Measurements from ENCODE around the gene FZD7.

FZD7 gene

DNA sequence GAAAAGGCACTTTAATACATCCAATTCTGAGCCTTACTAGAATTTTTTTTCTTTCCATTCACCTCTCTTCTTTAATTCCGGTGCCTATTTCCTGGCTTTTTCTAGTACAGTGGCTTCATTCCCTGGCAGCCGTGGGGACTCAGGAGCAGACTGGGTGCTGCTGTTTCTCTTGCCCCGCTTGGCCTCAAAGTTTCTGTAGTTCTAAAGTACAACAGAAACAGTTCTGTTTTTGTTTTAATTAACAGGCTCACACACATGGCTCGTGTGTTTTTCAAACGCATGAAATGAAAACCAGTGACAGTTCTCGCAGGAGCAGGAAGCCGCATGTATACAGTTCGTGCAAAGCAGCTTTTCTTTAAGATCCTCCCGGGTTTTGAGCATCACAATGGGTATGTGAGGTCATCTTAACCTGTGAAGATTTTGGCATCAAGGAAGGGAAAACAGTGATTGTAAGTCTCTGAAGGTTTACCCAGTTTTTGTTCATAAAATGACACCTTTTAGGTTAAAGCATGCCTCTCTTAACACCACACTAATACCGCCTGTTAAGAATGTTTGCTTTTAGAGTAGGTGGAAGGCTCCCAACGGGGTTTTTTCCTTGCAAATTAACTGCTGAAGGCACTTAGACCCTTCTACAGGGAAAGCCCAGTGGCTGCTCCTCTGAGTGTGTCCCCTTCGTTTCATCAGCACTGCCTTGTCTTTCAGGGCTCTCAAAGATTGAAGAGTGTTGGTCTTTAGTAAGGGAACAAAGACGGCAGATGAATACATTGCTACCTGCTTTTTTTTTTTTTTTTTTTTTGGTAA lies 5.8 kb downstream of the FZD7 start:
- DNase-seq: no peak

DNA sequence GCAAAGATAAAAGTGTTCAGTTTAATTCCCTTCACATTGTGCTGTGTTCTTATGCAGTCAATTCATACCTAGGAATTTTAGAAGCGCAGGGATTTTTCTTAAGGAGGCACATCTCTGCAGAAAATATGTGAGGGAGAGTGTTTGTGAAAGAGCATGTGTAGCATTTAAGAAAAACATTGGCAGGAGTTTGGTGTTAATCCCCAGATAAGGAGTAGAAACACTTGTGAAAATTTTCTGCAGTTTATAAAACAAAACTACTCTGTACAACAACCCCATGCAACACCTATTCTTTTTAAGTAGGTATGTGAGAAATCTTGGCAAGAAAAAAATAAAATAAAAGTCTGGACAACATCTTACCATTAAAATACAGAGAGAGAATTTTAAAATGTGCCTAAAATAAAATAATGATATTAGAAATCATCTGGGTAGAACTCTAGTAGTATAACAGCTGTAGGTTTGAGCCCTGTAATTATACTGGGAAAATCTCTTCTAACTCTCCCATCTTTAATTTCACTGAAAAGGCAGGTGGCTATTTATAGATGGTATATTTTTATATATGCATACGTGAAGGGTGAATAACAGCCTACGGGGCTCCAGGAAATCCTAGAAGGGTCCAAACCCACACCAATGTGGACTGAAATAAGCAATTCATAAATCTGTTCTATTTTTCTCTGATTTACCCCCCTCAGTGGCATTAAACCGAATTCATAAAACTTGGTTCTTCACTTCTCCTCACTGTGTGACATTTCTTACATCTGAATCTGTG lies 6.6 kb downstream of the FZD7 start:
- no peak for DNase-seq

DNA sequence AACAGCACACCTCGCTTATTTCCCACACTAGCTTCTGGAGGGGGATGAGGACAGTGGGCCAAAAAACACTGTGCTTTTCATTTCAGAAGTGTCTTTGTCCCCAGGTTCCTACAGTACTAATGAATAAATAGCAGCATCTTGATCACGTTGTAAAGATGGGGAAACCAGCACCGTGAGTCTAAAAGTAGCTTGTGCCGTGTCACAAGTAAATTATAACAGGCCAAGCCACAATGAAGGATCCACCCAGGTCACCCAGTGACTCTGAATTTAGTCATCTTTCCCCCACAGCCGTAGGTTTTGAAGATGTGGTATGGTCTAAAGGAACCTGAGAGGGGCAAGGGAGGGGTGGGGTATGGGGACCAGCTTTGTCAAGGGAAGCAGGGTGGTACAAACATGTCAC lies 8.8 kb downstream of the FZD7 start:
- no peak for DNase-seq

DNA sequence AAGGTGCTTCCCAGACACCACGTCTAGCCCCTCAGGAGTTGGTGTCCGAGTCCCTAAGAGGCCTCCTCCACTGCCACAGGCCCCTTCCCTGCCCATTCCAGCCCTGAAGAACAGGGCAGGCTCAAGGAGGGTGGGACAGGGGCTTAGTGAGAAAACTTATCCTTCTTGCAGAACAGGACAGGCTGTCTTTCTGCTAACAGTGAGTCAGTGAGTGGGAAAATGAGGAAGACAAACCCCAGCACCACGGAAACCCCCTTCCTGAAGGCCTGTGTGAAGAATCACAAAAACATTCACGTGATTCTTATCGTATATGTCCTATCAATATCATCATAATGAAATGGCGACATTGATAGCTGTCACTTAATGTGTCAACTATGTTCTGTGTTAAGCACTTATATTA lies 9.8 kb downstream of the FZD7 start:
- DNase-seq: no peak

DNA sequence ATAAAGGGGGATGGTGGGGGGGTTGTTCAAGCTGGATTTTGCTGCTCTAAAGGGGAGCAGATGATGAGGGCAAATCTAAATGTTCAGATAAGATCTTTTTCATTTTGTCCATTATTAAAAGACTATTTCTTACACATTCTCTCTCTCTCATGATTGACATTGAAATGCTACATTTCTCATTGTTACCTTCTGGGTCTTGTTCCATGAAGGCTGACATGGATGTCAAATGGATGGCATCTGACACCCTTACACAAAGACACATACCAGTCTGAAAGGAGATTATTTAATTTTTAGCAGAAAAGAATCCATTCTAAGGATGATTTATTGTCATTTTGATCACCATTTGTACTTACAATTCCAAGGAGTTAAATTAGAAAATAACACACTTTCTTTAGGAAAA lies 11.1 kb downstream of the FZD7 start:
- DNase-seq: no peak

DNA sequence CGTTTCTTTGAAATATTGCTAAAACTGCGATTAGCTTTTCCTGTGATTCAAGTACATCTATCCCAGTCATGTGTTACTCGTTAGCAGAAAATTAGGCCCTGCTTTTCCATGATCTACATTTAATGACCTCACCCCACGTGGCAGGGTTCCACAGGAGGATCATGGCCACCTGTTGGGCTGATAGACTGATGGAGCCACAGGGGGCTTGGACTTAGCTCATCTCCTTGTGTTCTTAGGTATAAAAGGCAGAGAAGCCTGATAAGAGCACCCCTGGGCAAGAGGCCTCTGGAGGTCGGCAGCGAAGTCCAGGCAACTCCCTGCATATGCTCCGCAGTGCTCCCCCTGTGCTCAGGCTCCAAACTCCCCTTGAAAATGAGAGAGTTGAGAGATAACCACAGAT lies 12.9 kb downstream of the FZD7 start:
- DNase-seq: no peak

DNA sequence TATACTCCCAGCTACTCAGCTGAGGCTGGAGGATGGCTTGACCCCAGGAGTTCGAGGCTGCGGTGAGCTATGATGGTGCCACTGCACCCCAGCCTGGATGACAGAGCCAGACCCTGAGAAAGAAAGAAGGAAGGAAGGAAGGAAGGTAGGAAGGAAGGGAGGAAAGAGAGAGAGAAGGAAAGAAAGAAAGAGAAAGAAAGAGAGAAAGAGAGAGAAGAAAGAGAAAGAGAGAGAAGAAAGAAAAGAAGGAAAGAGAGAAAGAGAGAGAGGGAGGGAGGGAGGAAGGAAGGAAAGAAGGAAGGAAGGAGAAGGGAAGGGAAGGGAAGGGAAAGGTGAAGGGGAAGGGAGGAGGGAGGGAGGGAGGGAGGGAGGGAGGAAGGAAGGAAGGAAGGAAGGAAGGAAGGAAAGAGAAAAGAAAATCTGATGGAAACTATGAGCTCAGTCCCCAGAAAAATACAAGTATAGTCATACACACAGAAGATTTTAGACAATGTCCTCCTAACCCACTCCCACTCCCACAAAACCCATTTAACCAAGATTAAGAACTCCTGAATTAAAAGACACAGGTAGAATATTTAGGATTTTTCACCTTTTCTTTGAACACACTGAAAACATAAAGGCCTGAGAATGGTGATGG lies 15.6 kb downstream of the FZD7 start:
- no peak for DNase-seq

DNA sequence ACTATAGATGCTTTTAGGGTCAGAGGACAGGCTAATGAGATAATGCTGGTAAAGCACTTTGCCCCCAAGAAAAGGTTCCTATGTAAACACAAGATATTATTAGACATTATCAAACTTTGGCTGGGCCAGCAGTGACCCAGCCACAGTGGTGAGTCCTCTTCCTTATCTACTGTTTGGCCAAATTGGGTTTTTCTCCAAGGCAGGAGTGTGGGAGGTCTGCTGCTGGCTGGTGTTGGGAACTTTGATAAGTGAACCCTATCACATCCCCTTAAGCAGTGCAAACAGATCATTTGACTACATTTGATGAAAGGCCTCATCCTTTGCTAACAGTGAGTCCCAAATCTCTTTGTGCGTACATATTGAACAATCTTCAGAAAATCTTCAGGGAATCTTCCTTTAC lies 16.2 kb downstream of the FZD7 start:
- no peak for DNase-seq

DNA sequence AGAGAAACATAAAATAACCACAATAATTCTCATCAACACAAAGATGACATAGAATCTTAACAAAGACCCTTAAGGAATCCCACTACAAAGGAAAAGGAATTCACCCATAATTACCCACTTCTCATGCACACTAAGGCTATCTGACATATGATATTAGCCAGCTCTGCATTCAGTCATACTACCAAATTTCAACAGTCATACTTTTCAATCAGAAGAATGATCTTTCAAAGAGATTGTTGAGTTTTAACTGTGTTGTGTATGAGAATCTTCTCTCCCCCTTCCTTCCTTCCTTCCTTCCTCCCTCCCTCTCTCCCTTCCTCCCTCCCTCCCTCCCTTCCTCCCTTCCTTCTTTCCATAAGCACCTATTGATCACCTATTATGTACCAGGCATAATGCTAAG lies 17.0 kb downstream of the FZD7 start:
- no peak for DNase-seq

DNA sequence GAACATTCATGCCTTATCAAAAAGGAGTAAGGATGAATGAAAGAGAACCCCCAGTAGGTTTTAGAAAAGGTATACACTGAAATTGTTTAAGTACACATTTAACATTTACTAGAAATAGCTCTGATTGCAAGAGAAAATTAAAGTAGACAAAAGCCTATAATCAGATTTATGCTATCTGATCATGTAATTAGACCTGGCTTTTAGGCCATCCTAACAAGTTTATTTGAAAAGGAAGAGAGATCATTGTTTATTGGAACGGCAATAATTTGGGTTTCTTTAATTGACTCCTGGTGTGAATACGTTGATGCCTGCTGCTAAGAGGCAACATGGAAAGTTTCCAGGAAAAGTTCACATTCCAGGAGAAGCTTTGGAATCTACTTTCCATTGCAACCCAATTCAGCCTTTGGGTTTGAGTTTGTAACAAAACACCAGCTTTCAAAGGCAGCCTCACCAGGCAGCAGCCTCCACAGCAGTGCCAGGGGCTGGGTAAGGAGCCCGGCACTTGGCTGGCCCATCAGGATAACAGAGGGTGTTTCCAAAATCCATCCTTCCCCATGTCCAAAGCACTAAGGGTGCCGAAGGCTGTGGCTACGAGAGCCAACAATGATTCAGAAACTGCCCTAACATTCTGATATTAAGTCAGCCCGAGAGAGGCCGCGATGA lies 18.0 kb downstream of the FZD7 start:
- DNase-seq: no peak

DNA sequence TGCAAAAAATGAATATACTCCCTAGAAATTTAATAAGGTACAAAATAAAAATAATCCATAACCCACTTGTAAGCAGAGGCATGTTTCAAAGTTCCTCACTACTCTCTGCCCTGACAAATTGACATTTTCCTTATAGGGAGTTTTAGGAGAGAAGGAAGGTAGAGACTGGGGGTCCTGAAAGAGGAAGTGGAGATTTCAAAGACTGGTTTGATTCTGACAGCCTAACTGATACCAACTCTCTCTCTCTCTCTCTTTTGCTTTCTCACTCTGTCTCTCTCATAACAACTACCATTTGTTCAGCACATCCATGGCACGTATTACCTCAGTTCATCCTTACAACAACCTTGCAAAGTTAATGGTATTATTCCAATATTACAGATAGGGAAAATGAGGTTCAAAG lies 18.6 kb downstream of the FZD7 start:
- no peak for DNase-seq

DNA sequence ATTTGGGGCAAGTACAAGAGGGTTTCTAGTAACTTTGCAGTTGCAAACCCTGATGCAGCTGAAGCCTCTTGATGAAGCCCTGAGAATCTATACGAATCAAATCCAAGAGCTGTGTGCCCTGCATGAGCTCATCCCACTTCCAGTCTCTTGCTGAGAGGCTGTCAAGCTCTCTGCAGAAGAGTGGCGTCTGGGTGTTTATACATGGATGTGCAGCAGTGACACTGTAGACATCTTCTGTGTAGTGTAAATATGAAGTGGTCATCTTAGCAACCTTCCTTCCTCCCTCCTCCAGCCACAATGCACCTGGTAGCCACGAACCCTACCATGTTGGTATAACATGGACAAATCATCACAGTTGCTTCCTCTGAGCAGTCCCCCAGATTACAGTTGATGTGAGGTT lies 21.0 kb downstream of the FZD7 start:
- no peak for DNase-seq

DNA sequence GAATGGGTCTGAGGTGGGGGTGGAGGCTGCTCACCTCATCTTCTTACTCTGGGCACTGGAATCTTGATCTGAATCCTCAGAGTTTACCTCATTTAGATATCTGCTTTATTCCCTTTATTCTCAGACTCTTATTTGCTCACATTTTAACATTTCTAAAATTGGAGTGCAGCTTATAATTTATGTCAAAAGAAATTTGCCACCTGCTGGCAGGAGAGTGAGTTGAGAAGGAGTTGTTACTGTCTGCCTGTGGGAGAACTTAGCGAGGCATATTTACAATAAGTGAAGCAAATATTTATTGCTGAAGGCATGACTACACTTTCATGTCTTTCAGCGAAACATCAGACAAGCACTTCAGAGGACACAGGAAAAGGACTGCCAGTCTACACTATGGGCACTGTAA lies 23.0 kb downstream of the FZD7 start:
- DNase-seq: peak; percentile 16

DNA sequence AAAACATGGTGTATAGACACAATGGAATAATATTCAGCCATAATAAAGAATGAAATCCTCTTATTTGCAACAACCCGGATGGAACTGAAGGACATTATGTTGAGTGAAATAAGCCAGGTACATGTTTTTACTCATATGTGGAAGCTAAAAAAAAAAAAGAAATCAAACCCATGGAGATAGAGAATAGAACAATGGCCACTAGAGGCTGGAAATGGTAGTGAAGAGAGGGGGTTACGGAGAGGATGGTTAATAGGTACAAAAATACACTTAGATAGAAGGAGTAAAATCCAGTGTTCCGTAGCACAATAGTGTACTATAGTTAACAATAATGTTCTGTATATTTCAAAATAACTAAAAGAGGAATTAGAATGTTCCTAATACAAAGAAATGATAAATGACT lies 26.6 kb downstream of the FZD7 start:
- no peak for DNase-seq

DNA sequence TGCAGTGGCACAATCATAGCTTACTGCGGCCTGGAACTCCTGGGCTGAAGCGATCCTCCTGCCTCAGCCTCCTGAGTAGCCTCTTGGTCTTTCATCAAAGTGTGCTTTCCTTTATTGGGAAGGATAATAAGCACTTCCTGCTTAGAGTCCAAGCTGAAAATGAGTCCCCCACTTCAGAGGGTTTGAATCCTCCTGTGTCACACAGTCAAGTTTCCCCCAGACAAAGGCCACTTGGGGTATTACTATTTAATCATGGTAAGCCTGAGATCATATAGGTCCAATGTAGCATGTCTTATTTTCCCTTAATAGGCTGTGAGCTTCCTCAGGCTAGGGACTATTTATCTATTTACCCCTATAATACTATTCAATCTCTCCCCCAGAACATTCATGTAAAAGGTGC lies 28.0 kb downstream of the FZD7 start:
- no peak for DNase-seq

DNA sequence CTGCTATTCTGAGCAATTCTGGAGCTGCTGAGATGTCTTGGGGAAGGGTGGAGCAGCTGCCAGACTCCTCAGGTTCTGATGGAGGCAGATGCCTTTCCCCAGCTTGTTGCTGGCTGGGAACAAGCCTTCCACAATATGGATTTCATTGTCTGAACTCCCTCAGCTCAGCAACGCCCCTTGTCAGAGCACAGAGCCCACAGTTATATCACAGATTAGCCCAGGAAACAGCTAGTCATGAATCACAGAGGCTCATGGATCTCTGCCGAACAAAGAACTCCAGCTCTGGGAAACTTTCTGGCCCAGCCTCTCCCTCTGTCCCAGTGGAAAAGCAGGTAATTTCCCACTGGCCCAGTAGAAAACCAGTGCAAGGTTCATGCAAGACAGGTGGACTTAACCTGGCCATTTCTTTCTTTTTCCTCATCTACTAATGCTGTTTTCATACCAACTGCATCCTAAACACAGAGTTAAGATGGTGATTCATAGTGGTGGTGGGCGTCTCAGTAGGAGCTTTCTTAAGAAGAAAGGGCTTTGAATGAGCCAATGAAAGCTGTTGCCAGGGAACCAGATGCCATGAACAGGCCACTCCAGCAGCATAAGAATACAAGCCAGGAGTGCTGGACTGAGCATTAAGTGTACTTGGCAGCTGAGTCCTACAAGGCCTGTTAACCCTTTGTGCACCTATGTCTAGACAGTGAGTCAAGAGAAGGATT lies 30.7 kb downstream of the FZD7 start:
- DNase-seq: no peak

DNA sequence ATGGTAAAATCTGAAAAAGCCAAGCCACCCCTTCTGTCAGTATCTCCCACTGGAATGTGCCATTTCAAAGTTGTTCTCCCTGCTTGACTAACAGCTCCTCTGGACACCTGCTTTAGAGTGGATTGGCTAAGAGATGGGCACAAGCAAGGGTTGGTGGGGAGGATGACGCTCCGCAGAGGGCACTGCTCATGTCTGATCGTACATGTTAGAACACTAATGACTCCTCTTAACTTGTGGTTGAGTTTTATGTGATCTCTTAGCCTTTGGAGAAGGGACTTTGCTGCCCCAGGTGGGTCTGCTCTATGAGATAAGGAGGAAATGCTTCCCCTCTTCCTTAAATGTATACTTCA lies 31.2 kb downstream of the FZD7 start:
- no peak for DNase-seq

DNA sequence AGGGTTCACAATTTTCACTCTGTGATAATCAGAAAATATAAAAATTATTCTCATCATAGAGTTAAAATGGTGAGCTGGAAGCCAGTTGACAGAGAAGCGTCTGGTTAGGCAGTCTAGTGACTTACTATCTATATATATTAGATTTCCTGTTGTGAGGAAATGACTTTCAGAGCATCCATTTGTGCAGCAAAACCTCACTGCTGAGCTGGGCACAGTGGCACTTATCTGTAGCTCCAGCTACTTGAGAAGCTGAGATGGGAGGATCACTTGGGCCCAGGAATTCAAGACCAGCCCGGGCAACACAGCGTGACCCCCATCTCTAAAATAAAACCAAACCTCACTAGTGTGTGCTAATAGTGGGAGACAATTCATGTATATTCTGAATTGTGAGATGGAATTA lies 32.2 kb downstream of the FZD7 start:
- no peak for DNase-seq

DNA sequence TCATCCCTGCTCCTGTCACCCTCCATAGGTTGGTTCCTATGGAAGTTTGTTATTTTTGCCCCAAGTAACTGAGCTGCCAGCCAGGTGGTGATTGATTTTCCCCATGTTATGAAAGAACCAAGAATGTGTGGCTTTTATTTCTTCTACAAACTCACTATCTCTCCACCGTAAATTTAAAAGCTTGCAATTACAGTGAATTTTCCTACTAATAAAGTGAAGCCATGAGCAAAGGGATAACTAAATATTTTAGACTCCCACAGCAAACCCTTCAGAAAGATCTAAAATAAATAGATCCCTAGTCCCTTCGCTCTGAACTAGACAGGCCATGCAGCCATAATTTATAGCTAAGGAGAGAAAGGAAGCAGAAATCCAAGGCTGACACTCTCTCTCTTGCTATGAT lies 33.2 kb downstream of the FZD7 start:
- no peak for DNase-seq

DNA sequence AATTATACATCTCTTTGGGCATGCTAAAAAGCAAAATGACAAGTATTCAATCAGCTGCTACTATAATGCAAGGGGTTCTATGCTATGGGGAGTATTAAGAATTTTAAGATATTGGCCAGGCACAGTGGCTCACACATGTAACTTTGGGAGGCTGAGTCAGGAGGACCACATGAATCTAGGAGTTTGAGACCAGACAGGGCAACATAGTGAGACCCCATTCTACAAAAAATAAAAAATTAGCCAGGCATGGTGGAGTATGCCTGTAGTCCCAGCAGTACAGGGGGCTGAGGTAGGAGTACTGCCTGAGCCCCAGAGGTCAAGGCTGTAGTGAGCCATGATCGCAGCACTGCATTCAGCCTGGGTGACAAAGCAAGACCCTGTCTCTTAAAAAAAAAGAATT lies 33.9 kb downstream of the FZD7 start:
- DNase-seq: no peak

DNA sequence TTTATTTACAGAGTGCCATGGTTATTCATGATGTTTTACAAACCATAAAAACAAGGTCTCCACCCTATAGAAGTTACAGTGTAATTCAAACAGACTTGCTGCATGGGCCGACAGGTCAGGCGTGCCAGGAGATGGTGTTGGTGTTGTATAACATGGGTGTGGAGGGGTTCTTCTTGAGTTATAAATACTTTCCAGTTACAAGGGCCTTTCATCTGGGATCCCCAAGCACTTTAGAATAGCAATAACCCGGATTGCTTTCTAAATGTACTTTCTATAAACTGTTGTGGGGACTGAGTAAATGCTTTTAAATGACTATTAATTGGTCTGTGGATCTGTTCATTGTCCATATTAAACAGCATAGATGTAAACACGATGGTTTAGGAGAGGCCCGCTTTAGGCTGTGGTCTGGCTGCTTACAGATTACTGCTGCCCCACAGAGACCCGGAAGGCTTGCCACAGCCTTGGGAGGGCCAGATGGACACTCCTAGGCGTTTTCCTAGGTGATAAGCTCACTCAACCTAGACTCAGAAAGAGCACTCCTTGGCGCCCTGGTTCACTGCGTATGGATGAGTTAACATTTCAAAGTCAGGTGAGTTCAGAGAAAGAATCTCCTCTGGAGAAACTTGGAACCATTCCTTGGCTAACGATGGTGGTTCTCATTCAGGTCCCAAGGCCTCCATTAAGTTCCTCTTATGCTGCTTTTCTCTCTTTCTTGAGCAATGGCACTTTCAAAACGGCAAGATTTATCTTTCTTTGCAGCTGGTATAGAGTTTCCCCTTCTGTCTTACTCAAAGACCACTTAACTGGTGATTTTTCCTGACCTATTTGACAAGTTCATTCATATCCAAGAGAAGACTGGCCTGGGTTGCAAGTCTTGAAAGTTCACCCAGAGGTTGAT lies 35.8 kb downstream of the FZD7 start:
- DNase-seq: no peak

DNA sequence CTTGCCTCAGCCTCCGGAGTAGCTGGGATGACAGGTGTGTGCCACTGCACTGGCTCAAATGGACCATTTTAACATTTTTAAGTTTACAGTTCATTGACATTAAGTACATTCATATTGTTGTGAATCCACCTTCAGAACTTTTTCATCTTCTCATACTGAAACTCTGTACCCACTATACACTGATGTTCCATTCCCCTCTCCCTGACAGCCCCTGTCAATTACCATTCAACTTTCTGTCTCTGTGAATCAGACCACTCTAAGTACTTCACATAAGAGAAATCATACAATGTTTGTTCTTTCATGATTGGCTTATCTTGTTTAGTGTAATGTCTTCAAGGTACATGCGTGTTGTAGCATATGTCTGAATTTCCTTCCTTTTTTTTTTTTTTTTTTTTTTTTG lies 37.5 kb downstream of the FZD7 start:
- no peak for DNase-seq

All from CD4-positive, alpha-beta T cell treated with Interleukin-21 for 1 hour (primary cell).